Hepatocyte (in vitro differentiated cells): ENCODE measurements around the gene RNF144B. TPM values are rescaled to one million over a fixed set of nuclear protein-coding genes. Genes with fewer than 3 reads are reported as not detected.

Experiments used
- DNase-seq: peaks from one replicate; pipeline ENCODE4 v3.0.0-alpha.2; 2016; ENCODE audit warnings: low spot score
- H2AFZ ChIP-seq: fragments of 200-600 bp; sonication (generic); 2 replicates; pipeline ENCODE4 v1.6.0; 2016; ENCODE audit warnings: antibody characterized with exemption, mild to moderate bottlenecking
- H3K27ac ChIP-seq: fragments of 200-600 bp; sonication (generic); 2 replicates; pipeline ENCODE4 v1.5.1; 2016; ENCODE audit warnings: mild to moderate bottlenecking
- H3K27me3 ChIP-seq: fragments of 200-600 bp; sonication (generic); 2 replicates; pipeline ENCODE4 v1.6.1; 2016
- H3K36me3 ChIP-seq: fragments of 200-600 bp; sonication (generic); replicated peaks from 2 replicates; pipeline ENCODE4 v1.5.1; 2016; ENCODE audit warnings: low read depth; ENCODE audit not compliant: insufficient read depth
- H3K4me1 ChIP-seq: fragments of 200-600 bp; sonication (generic); 2 replicates; pipeline ENCODE4 v1.5.1; 2016; ENCODE audit warnings: mild to moderate bottlenecking, moderate library complexity; ENCODE audit not compliant: insufficient read depth
- H3K4me2 ChIP-seq: fragments of 200-600 bp; sonication (generic); 2 replicates; pipeline ENCODE4 v1.6.0; 2016
- H3K4me3 ChIP-seq: fragments of 200-600 bp; sonication (generic); 2 replicates; pipeline ENCODE4 v1.5.1; 2016; ENCODE audit warnings: mild to moderate bottlenecking
- H3K79me2 ChIP-seq: fragments of 200-600 bp; sonication (generic); 2 replicates; pipeline ENCODE4 v1.6.0; 2017; ENCODE audit warnings: mild to moderate bottlenecking
- H3K9me2 ChIP-seq: fragments of 200-600 bp; sonication (generic); replicated peaks from 2 replicates; pipeline ENCODE4 v1.6.0; 2017; ENCODE audit warnings: mild to moderate bottlenecking; ENCODE audit not compliant: insufficient read depth
- H3K9me3 ChIP-seq: fragments of 200-600 bp; sonication (generic); 2 replicates; pipeline ENCODE4 v1.5.1; 2016; ENCODE audit warnings: low read depth, mild to moderate bottlenecking
- H4K20me1 ChIP-seq: fragments of 200-600 bp; sonication (generic); 2 replicates; pipeline ENCODE4 v1.6.0; 2016; ENCODE audit warnings: mild to moderate bottlenecking; ENCODE audit not compliant: insufficient read depth, poor library complexity, severe bottlenecking
- CTCF ChIP-seq: fragments of 200-600 bp; sonication (generic); IDR thresholded peaks from 2 replicates; pipeline ENCODE4 v1.5.1; 2016; ENCODE audit warnings: antibody characterized with exemption, mild to moderate bottlenecking; ENCODE audit not compliant: poor library complexity
- EZH2 ChIP-seq: fragments of 200-600 bp; sonication (generic); IDR thresholded peaks from 2 replicates; pipeline ENCODE4 v1.6.1; 2016; ENCODE audit warnings: antibody characterized with exemption, mild to moderate bottlenecking, borderline replicate concordance
- EZH2phosphoT487 ChIP-seq: fragments of 200-600 bp; sonication (generic); IDR thresholded peaks from one replicate; pipeline ENCODE4 v1.6.1; 2018; ENCODE audit warnings: antibody characterized with exemption, mild to moderate bottlenecking, low read depth, moderate library complexity; ENCODE audit not compliant: unreplicated experiment, severe bottlenecking
- WGBS: methylation state at CpG from one replicate; pipeline ENCODE4 v1.1.6; 2016; ENCODE audit warnings: low lambda C conversion rate; ENCODE audit errors: missing lambda C conversion rate; 5-methylcytosine and 5-hydroxymethylcytosine counted together
- polyA plus RNA-seq: library from polyadenylated mRNA; unstranded; fragments of >200 nt; fragmentation: Nextera tagmentation; extraction: Ambion mirVana; gene quantifications from 2 replicates; pipeline ENCODE4 v1.2.1, GENCODE V29; 2016
- total RNA-seq: library from RNA; depleted of rRNA; stranded (reverse); fragments of >200 nt; gene quantifications from 2 replicates; pipeline ENCODE4 v1.2.3, GENCODE V29; 2014

RNF144B gene
- total and polyA plus RNA-seq, 2 experiments from 2014 or later: 0.37 to 2.2 TPM

DNA sequence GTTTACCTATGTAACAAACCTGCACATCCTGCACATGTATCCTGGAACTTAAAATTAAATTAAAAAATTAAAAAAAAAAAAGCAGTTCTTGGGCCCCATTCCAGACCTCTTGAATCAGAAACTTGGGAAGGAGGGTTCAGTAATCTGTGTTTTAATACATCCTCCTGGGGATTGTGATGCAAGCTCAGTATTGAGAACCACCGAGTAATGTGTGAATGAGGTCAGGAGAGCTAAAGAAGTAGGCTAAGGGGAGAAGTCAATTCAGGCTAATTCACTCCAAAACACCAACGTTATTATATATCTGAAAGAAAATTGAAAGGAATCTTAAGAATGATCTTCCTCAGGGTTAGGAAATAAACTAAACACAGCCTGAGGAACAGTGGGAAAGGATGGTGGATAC, 120.4 kb downstream of the RNF144B start:
- no peaks in the 10 kb centered on the region for H3K79me2 ChIP-seq
- H3K4me1 ChIP-seq: no peaks in the 10 kb centered on the region
- H3K9me2 ChIP-seq: no peaks in the 10 kb centered on the region
- no peak for DNase-seq
- H3K4me2 ChIP-seq: no peak overlapping the region
- no peak overlapping the region for H3K4me3 ChIP-seq
- no peak overlapping the region for H2AFZ ChIP-seq
- no peaks in the 10 kb centered on the region for H4K20me1 ChIP-seq
- no peak overlapping the region for H3K27ac ChIP-seq
- TF ChIP-seq EZH2 (no peak), EZH2phosphoT487 (no peak), CTCF (no peak)
- no peaks in the 10 kb centered on the region for H3K9me3 ChIP-seq
- no peaks in the 10 kb centered on the region for H3K36me3 ChIP-seq
- no peaks in the 10 kb centered on the region for H3K27me3 ChIP-seq
- WGBS: 73% methylated on average over 2 of the region's 2 CpGs

- Histone ChIP-seq H2AFZ (no peak overlapping the region), H3K4me3 (no peak overlapping the region), H3K36me3 (no peaks in the 10 kb centered on the region), H4K20me1 (no peaks in the 10 kb centered on the region), H3K4me1 (no peaks in the 10 kb centered on the region), H3K9me2 (no peaks in the 10 kb centered on the region), H3K27ac (no peak overlapping the region), H3K9me3 (no peaks in the 10 kb centered on the region), H3K27me3 (no peaks in the 10 kb centered on the region), H3K4me2 (no peak overlapping the region), H3K79me2 (no peaks in the 10 kb centered on the region)
- WGBS: 93% methylated on average over 3 of the region's 3 CpGs
- TF ChIP-seq EZH2: no peak
- no peak for TF ChIP-seq EZH2phosphoT487
- no peak for TF ChIP-seq CTCF
- DNase-seq: no peak
Measured at GRCh38 chr6:18509871-18510643, 122.9 kb downstream of the RNF144B start.

GRCh38 chr6:18510644-18511033, 123.5 kb downstream of the RNF144B start:
- TF ChIP-seq CTCF (no peak), EZH2phosphoT487 (no peak), EZH2 (no peak)
- no peaks in the 10 kb centered on the region for H3K4me1 ChIP-seq
- H3K4me3 ChIP-seq: no peak overlapping the region
- H3K9me2 ChIP-seq: no peaks in the 10 kb centered on the region
- no peak for DNase-seq
- no peaks in the 10 kb centered on the region for H4K20me1 ChIP-seq
- H2AFZ ChIP-seq: no peak overlapping the region
- WGBS: 100% methylated on average over 2 of the region's 2 CpGs
- no peaks in the 10 kb centered on the region for H3K9me3 ChIP-seq
- H3K27me3 ChIP-seq: no peaks in the 10 kb centered on the region
- no peaks in the 10 kb centered on the region for H3K36me3 ChIP-seq
- H3K27ac ChIP-seq: no peak overlapping the region
- no peak overlapping the region for H3K4me2 ChIP-seq
- H3K79me2 ChIP-seq: no peaks in the 10 kb centered on the region
